ENCODE data around the gene SMC4. TPM values are rescaled to one million over a fixed set of nuclear protein-coding genes. Genes with fewer than 3 reads are reported as not detected.

Gene SMC4
- total and polyA plus RNA-seq, 2 of the 8 experiments (the other 6 are each of a cell fraction or from before 2014, with no cell fraction given) = 26.6 to 118 TPM

DNA sequence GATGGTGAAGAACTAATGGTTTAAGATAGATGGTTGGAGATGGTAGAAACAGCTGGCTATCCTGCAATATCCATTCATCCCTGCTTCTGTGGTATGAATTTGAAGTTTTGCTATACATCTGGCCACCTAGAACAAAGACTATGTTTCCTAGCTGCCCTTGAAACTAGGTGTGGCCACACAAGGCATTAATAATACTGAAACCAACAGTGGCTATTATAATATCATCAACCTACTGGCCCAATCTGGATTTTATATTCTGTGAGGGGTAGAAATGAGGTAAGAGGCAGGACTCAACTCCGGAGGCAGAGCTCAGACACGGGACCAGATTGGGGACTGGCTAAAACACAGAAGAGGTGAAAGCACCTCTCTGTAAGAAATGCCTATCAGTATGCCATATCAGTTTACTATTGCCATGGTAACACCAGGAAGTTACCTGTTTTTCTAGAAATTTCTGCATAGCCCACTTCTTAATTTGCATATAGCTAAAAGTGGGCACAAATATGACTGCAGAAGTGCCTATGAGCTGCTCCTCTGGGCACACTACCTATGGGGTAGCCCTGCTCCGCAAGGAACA, 8.8 kb upstream of the SMC4 start (continued):
- TF ChIP-seq, protein P1, sequence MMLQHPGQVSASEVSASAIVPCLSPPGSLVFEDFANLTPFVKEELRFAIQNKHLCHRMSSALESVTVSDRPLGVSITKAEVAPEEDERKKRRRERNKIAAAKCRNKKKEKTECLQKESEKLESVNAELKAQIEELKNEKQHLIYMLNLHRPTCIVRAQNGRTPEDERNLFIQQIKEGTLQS (IDR thresholded peaks at IDR 0.05; ENCODE audit: insufficient read depth, low read depth, low read length) = no peak
